ENCODE results near the gene WSCD1.

Gene WSCD1

GRCh38 chr17:6109536-6109935 is 39.4 kb downstream of the WSCD1 start:
- DNase-seq = no peak
- Histone ChIP-seq H2BK120ac (ENCODE audit: low read depth, low read length) (no peak overlapping the region), H2BK5ac (ENCODE audit: low read length) (no peak overlapping the region), H3K4me3 (ENCODE audit: low read length) (no peak overlapping the region), H3K79me1 (ENCODE audit: low read length) (no peaks in the 10 kb centered on the region), H3K4ac (ENCODE audit: low read depth, low read length) (no peak overlapping the region), H4K8ac (ENCODE audit: low read depth, low read length) (no peak overlapping the region), H3K56ac (ENCODE audit: low read length) (no peak overlapping the region), H3K36me3 (ENCODE audit: control insufficient read depth, insufficient read depth, low read length) (no peaks in the 10 kb centered on the region), H4K5ac (ENCODE audit: low read length) (no peak overlapping the region), H3K18ac (ENCODE audit: low read length) (no peak overlapping the region), H2BK15ac (replicated peaks; ENCODE audit: low read depth) (no peak overlapping the region), H3K27me3 (ENCODE audit: insufficient read depth, low read length, poor library complexity) (no peaks in the 10 kb centered on the region), H3K27ac (ENCODE audit: low read depth, low read length) (no peak overlapping the region), H3K79me2 (ENCODE audit: control insufficient read depth, insufficient read depth, low read length) (no peaks in the 10 kb centered on the region), H3K23ac (ENCODE audit: low read length) (no peak overlapping the region), H3K4me1 (ENCODE audit: control insufficient read depth, low read depth, low read length) (no peaks in the 10 kb centered on the region), H3K9ac (ENCODE audit: low read length) (no peak overlapping the region), H2AK5ac (ENCODE audit: low read length) (no peak overlapping the region), H3K4me2 (ENCODE audit: low read length) (no peak overlapping the region)
- WGBS (ENCODE audit: extremely low coverage, insufficient coverage, low lambda C conversion rate) = no CpG with 5 or more reads among the region's 4 CpGs

DNA sequence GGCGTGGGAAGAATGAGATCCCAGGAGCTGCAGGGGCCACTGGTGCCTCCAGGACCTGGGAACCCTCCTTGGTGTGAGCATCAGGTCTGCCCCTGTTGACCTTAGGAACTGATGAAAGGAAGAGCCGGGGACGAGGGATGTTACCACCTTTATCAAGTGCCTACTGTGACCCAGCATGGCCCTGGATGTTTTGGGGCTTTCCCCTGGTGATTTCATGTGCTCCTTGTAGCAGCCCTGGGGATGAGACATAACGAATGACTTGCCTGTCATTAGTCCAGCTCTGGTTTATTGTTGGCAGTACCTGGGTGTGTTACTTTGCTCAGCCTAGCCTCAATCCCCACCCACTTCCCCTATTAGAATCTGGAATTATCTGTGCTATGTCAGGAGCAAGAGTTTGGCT is 39.9 kb downstream of the WSCD1 start:
- no peak overlapping the region for H3K9ac ChIP-seq (ENCODE audit: low read length)
- no peak overlapping the region for H3K23ac ChIP-seq (ENCODE audit: low read length)
- no peak overlapping the region for H3K4ac ChIP-seq (ENCODE audit: low read depth, low read length)
- no peaks in the 10 kb centered on the region for H3K79me2 ChIP-seq (ENCODE audit: control insufficient read depth, insufficient read depth, low read length)
- no peak overlapping the region for H4K8ac ChIP-seq (ENCODE audit: low read depth, low read length)
- no peak overlapping the region for H3K4me2 ChIP-seq (ENCODE audit: low read length)
- no peak overlapping the region for H2BK5ac ChIP-seq (ENCODE audit: low read length)
- no peaks in the 10 kb centered on the region for H3K27me3 ChIP-seq (ENCODE audit: insufficient read depth, low read length, poor library complexity)
- no CpG with 5 or more reads among the region's 4 CpGs for WGBS (ENCODE audit: extremely low coverage, insufficient coverage, low lambda C conversion rate)
- H3K4me1 ChIP-seq (ENCODE audit: control insufficient read depth, low read depth, low read length) = no peaks in the 10 kb centered on the region
- no peaks in the 10 kb centered on the region for H3K79me1 ChIP-seq (ENCODE audit: low read length)
- no peak for DNase-seq
- no peak overlapping the region for H3K18ac ChIP-seq (ENCODE audit: low read length)
- no peak overlapping the region for H2AK5ac ChIP-seq (ENCODE audit: low read length)
- H3K36me3 ChIP-seq (ENCODE audit: control insufficient read depth, insufficient read depth, low read length) = no peaks in the 10 kb centered on the region
- no peak overlapping the region for H2BK120ac ChIP-seq (ENCODE audit: low read depth, low read length)
- H2BK15ac ChIP-seq (replicated peaks; ENCODE audit: low read depth) = no peak overlapping the region
- no peak overlapping the region for H3K56ac ChIP-seq (ENCODE audit: low read length)
- no peak overlapping the region for H3K27ac ChIP-seq (ENCODE audit: low read depth, low read length)
- no peak overlapping the region for H4K5ac ChIP-seq (ENCODE audit: low read length)
- H3K4me3 ChIP-seq (ENCODE audit: low read length) = no peak overlapping the region

GRCh38 chr17:6110592-6110991 is 40.4 kb downstream of the WSCD1 start:
- DNase-seq = no peak
- Histone ChIP-seq H2BK120ac (ENCODE audit: low read depth, low read length) (no peak overlapping the region), H3K18ac (ENCODE audit: low read length) (no peak overlapping the region), H4K5ac (ENCODE audit: low read length) (no peak overlapping the region), H3K23ac (ENCODE audit: low read length) (no peak overlapping the region), H3K27ac (ENCODE audit: low read depth, low read length) (no peak overlapping the region), H3K79me2 (ENCODE audit: control insufficient read depth, insufficient read depth, low read length) (no peaks in the 10 kb centered on the region), H3K79me1 (ENCODE audit: low read length) (no peaks in the 10 kb centered on the region), H2BK5ac (ENCODE audit: low read length) (no peak overlapping the region), H3K56ac (ENCODE audit: low read length) (no peak overlapping the region), H3K36me3 (ENCODE audit: control insufficient read depth, insufficient read depth, low read length) (no peaks in the 10 kb centered on the region), H3K4me1 (ENCODE audit: control insufficient read depth, low read depth, low read length) (no peaks in the 10 kb centered on the region), H3K4me3 (ENCODE audit: low read length) (no peak overlapping the region), H3K4me2 (ENCODE audit: low read length) (no peak overlapping the region), H2BK15ac (replicated peaks; ENCODE audit: low read depth) (no peak overlapping the region), H3K4ac (ENCODE audit: low read depth, low read length) (no peak overlapping the region), H2AK5ac (ENCODE audit: low read length) (no peak overlapping the region), H3K27me3 (ENCODE audit: insufficient read depth, low read length, poor library complexity) (no peaks in the 10 kb centered on the region), H3K9ac (ENCODE audit: low read length) (no peak overlapping the region), H4K8ac (ENCODE audit: low read depth, low read length) (no peak overlapping the region)
- no CpG with 5 or more reads among the region's 7 CpGs for WGBS (ENCODE audit: extremely low coverage, insufficient coverage, low lambda C conversion rate)

- no peaks in the 10 kb centered on the region for H3K4me1 ChIP-seq (ENCODE audit: control insufficient read depth, low read depth, low read length)
- WGBS (ENCODE audit: extremely low coverage, insufficient coverage, low lambda C conversion rate) = no CpG with 5 or more reads among the region's 34 CpGs
- H3K56ac ChIP-seq (ENCODE audit: low read length) = no peak overlapping the region
- no peak overlapping the region for H3K4ac ChIP-seq (ENCODE audit: low read depth, low read length)
- H3K4me3 ChIP-seq (ENCODE audit: low read length) = no peak overlapping the region
- H3K27ac ChIP-seq (ENCODE audit: low read depth, low read length) = no peak overlapping the region
- H2BK15ac ChIP-seq (replicated peaks; ENCODE audit: low read depth) = no peak overlapping the region
- H2BK120ac ChIP-seq (ENCODE audit: low read depth, low read length) = no peak overlapping the region
- no peaks in the 10 kb centered on the region for H3K79me1 ChIP-seq (ENCODE audit: low read length)
- no peak overlapping the region for H3K18ac ChIP-seq (ENCODE audit: low read length)
- H4K5ac ChIP-seq (ENCODE audit: low read length) = no peak overlapping the region
- H3K4me2 ChIP-seq (ENCODE audit: low read length) = no peak overlapping the region
- no peak overlapping the region for H4K8ac ChIP-seq (ENCODE audit: low read depth, low read length)
- no peaks in the 10 kb centered on the region for H3K79me2 ChIP-seq (ENCODE audit: control insufficient read depth, insufficient read depth, low read length)
- no peak overlapping the region for H2BK5ac ChIP-seq (ENCODE audit: low read length)
- no peak for DNase-seq
- H3K27me3 ChIP-seq (ENCODE audit: insufficient read depth, low read length, poor library complexity) = no peaks in the 10 kb centered on the region
- H2AK5ac ChIP-seq (ENCODE audit: low read length) = no peak overlapping the region
- H3K9ac ChIP-seq (ENCODE audit: low read length) = no peak overlapping the region
- no peak overlapping the region for H3K23ac ChIP-seq (ENCODE audit: low read length)
- no peaks in the 10 kb centered on the region for H3K36me3 ChIP-seq (ENCODE audit: control insufficient read depth, insufficient read depth, low read length)
These were observed 50.2 kb downstream of the WSCD1 start for GRCh38 chr17:6120351-6120750.

DNA sequence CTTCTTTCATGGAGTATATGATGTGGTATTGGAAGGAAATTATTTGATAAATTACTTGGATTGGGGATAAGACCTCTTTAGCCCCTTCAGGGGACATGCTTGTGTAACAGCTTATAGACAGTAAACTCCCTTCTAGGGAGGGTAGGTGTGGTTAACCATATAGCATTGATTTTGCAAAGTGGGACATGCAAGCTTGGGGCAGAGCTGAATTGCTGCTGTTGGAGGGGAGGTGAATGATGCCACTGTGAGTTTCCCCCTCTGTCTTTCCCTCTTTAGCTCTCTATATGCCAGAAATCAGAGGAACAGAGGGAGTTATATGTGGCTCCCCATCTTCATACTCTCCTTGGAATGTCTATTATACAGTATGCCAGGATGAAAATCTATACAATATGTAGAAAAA is 54.7 kb downstream of the WSCD1 start:
- Histone ChIP-seq H3K79me1 (ENCODE audit: low read length) (no peaks in the 10 kb centered on the region), H2BK15ac (replicated peaks; ENCODE audit: low read depth) (no peak overlapping the region), H3K56ac (ENCODE audit: low read length) (no peak overlapping the region), H3K9ac (ENCODE audit: low read length) (no peak overlapping the region), H4K8ac (ENCODE audit: low read depth, low read length) (no peak overlapping the region), H2BK5ac (ENCODE audit: low read length) (no peak overlapping the region), H3K4ac (ENCODE audit: low read depth, low read length) (no peak overlapping the region), H3K27me3 (ENCODE audit: insufficient read depth, low read length, poor library complexity) (no peaks in the 10 kb centered on the region), H3K4me1 (ENCODE audit: control insufficient read depth, low read depth, low read length) (no peaks in the 10 kb centered on the region), H3K23ac (ENCODE audit: low read length) (no peak overlapping the region), H3K79me2 (ENCODE audit: control insufficient read depth, insufficient read depth, low read length) (no peaks in the 10 kb centered on the region), H4K5ac (ENCODE audit: low read length) (no peak overlapping the region), H3K4me2 (ENCODE audit: low read length) (no peak overlapping the region), H2AK5ac (ENCODE audit: low read length) (no peak overlapping the region), H2BK120ac (ENCODE audit: low read depth, low read length) (no peak overlapping the region), H3K4me3 (ENCODE audit: low read length) (no peak overlapping the region), H3K36me3 (ENCODE audit: control insufficient read depth, insufficient read depth, low read length) (no peaks in the 10 kb centered on the region), H3K18ac (ENCODE audit: low read length) (no peak overlapping the region), H3K27ac (ENCODE audit: low read depth, low read length) (no peak overlapping the region)
- no peak for DNase-seq

DNA sequence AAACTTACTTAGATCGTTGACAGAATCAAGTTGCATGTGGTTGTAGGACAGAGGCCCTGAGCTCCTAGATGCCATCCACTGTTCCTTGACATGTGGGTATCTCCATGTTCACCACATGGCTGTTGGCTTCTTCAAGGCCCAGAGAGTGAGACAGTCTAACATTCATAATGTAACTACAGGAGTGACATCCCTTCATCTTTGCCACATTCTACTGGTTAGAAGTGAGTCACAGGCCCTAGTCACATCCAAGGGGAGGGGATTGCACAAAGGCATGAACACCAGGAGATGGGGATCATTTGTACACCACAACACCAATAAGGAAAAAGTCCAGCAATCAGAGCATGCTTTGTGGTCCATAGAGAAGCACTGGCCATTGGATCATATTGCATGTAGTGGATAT is 56.6 kb downstream of the WSCD1 start:
- no peak overlapping the region for H3K4me3 ChIP-seq (ENCODE audit: low read length)
- no peak overlapping the region for H4K5ac ChIP-seq (ENCODE audit: low read length)
- no peak overlapping the region for H2BK15ac ChIP-seq (replicated peaks; ENCODE audit: low read depth)
- no peak overlapping the region for H3K9ac ChIP-seq (ENCODE audit: low read length)
- H3K4me1 ChIP-seq (ENCODE audit: control insufficient read depth, low read depth, low read length) = no peaks in the 10 kb centered on the region
- no peak overlapping the region for H3K4ac ChIP-seq (ENCODE audit: low read depth, low read length)
- H3K4me2 ChIP-seq (ENCODE audit: low read length) = no peak overlapping the region
- H3K18ac ChIP-seq (ENCODE audit: low read length) = no peak overlapping the region
- H3K36me3 ChIP-seq (ENCODE audit: control insufficient read depth, insufficient read depth, low read length) = no peaks in the 10 kb centered on the region
- no CpG with 5 or more reads among the region's 1 CpG for WGBS (ENCODE audit: extremely low coverage, insufficient coverage, low lambda C conversion rate)
- H3K79me1 ChIP-seq (ENCODE audit: low read length) = no peaks in the 10 kb centered on the region
- no peak overlapping the region for H2BK120ac ChIP-seq (ENCODE audit: low read depth, low read length)
- no peak for DNase-seq
- no peak overlapping the region for H2AK5ac ChIP-seq (ENCODE audit: low read length)
- H3K27me3 ChIP-seq (ENCODE audit: insufficient read depth, low read length, poor library complexity) = no peaks in the 10 kb centered on the region
- H3K23ac ChIP-seq (ENCODE audit: low read length) = no peak overlapping the region
- H2BK5ac ChIP-seq (ENCODE audit: low read length) = no peak overlapping the region
- no peak overlapping the region for H3K56ac ChIP-seq (ENCODE audit: low read length)
- H3K79me2 ChIP-seq (ENCODE audit: control insufficient read depth, insufficient read depth, low read length) = no peaks in the 10 kb centered on the region
- no peak overlapping the region for H4K8ac ChIP-seq (ENCODE audit: low read depth, low read length)
- no peak overlapping the region for H3K27ac ChIP-seq (ENCODE audit: low read depth, low read length)
